Neural cell (in vitro differentiated cells): ENCODE results near the gene PPP1R12C. TPM values are rescaled to one million over a fixed set of nuclear protein-coding genes. Genes with fewer than 3 reads are reported as not detected.

Experiments used
- H2AFZ ChIP-seq: fragments of 200-600, 300-800 bp; sonication (generic), shearing (Covaris generic); 2 replicates; pipeline ENCODE4 v1.6.0; 2014; ENCODE audit warnings: low read depth, mild to moderate bottlenecking, antibody characterized with exemption, low read length, moderate library complexity
- H3F3A ChIP-seq: fragments of 200-600 bp; shearing (Covaris generic); 2 replicates; pipeline ENCODE4 v1.6.1; 2016; ENCODE audit warnings: mild to moderate bottlenecking, moderate library complexity, mixed read lengths, antibody characterized with exemption, low read length; ENCODE audit not compliant: insufficient read depth, poor library complexity, severe bottlenecking
- H3K27ac ChIP-seq: fragments of 200-600, 300-800 bp; sonication (generic), shearing (Covaris generic); 2 replicates; pipeline ENCODE4 v1.5.1; 2014; ENCODE audit warnings: mild to moderate bottlenecking, low read length, moderate library complexity
- H3K27me3 ChIP-seq: fragments of 300-800, 200-600 bp; sonication (generic), shearing (Covaris generic); 2 replicates; pipeline ENCODE4 v1.6.0; 2014; ENCODE audit warnings: mild to moderate bottlenecking, low read depth, low read length, moderate library complexity; ENCODE audit not compliant: insufficient read depth
- H3K36me3 ChIP-seq: fragments of 300-800, 200-600 bp; sonication (generic), shearing (Covaris generic); 2 replicates; pipeline ENCODE4 v1.5.1; 2014; ENCODE audit warnings: mild to moderate bottlenecking, antibody characterized with exemption, low read length, moderate library complexity; ENCODE audit not compliant: insufficient read depth
- H3K4me2 ChIP-seq: fragments of 300-800, 200-600 bp; sonication (generic), shearing (Covaris generic); 2 replicates; pipeline ENCODE4 v1.6.0; 2014; ENCODE audit warnings: mild to moderate bottlenecking, low read length
- H3K4me3 ChIP-seq: fragments of 300-800, 200-600 bp; sonication (generic), shearing (Covaris generic); 2 replicates; pipeline ENCODE4 v1.5.1; 2014; ENCODE audit warnings: mild to moderate bottlenecking, low read length, moderate library complexity
- H3K79me2 ChIP-seq: fragments of 200-600 bp; shearing (Covaris generic); replicated peaks from 2 replicates; pipeline ENCODE4 v1.6.0; 2014; ENCODE audit warnings: mild to moderate bottlenecking, low read length, moderate library complexity; ENCODE audit not compliant: insufficient read depth
- H3K9ac ChIP-seq: fragments of 300-800, 200-600 bp; sonication (generic), shearing (Covaris generic); 2 replicates; pipeline ENCODE4 v1.6.1; 2016; ENCODE audit warnings: mild to moderate bottlenecking, low read length, mixed read lengths
- H3K9me2 ChIP-seq: fragments of 200-600 bp; shearing (Covaris generic); 2 replicates; pipeline ENCODE4 v1.6.1; 2016; ENCODE audit warnings: mild to moderate bottlenecking, low read length, mixed read lengths; ENCODE audit not compliant: insufficient read depth
- H3K9me3 ChIP-seq: fragments of 200-600, 300-800 bp; sonication (generic), shearing (Covaris generic); 2 replicates; pipeline ENCODE4 v1.6.1; 2016; ENCODE audit warnings: mild to moderate bottlenecking, mixed run types, low read length, moderate library complexity, mixed read lengths
- H4K20me1 ChIP-seq: fragments of 200-600 bp; shearing (Covaris generic); 2 replicates; pipeline ENCODE4 v1.6.1; 2016; ENCODE audit warnings: mild to moderate bottlenecking, mixed run types; ENCODE audit not compliant: insufficient read depth
- CTCF ChIP-seq: fragments of 450-650 bp; IDR thresholded peaks from 2 replicates; pipeline ENCODE4 v1.5.1; 2014; ENCODE audit warnings: antibody characterized with exemption, mild to moderate bottlenecking, moderate library complexity; ENCODE audit not compliant: poor library complexity, severe bottlenecking
- EP300 ChIP-seq: fragments of 450-650 bp; conservative IDR thresholded peaks from 2 replicates; pipeline ENCODE4 v1.6.1; 2014; ENCODE audit warnings: antibody characterized with exemption, mild to moderate bottlenecking, moderate library complexity; ENCODE audit not compliant: poor library complexity, severe bottlenecking
- EZH2 ChIP-seq: fragments of 200-600, 300-800 bp; shearing (Covaris generic), sonication (generic); IDR thresholded peaks from 2 replicates; pipeline ENCODE4 v1.6.1; 2014; ENCODE audit warnings: antibody characterized with exemption, low read length, borderline replicate concordance, mild to moderate bottlenecking; ENCODE audit not compliant: insufficient read depth, poor library complexity, severe bottlenecking
- MXI1 ChIP-seq: fragments of 450-650 bp; conservative IDR thresholded peaks from 2 replicates; pipeline ENCODE4 v1.6.1; 2014; ENCODE audit warnings: antibody characterized with exemption, mild to moderate bottlenecking; ENCODE audit not compliant: poor library complexity, severe bottlenecking
- POLR2AphosphoS5 ChIP-seq: IDR thresholded peaks from 2 replicates; pipeline ENCODE4 v1.6.1; 2012
- RAD21 ChIP-seq: fragments of 450-650 bp; conservative IDR thresholded peaks from 2 replicates; pipeline ENCODE4 v1.6.1; 2014; ENCODE audit warnings: antibody characterized with exemption, mild to moderate bottlenecking, moderate library complexity
- REST ChIP-seq: IDR thresholded peaks from 2 replicates; pipeline ENCODE4 v1.6.1; 2012; ENCODE audit warnings: borderline replicate concordance
- SMC3 ChIP-seq: fragments of 450-650 bp; conservative IDR thresholded peaks from 2 replicates; pipeline ENCODE4 v1.6.1; 2014; ENCODE audit warnings: antibody characterized with exemption, mild to moderate bottlenecking, moderate library complexity; ENCODE audit not compliant: poor library complexity
- TAF1 ChIP-seq: IDR thresholded peaks from 2 replicates; pipeline ENCODE4 v1.6.1; 2012; ENCODE audit warnings: low read depth
- polyA plus RNA-seq: library from polyadenylated mRNA; depleted of rRNA; stranded (reverse); fragments of >200 nt; gene quantifications from 2 replicates; pipeline ENCODE4 v1.2.3, GENCODE V29; 2014

PPP1R12C gene
- polyA plus RNA-seq, 1 donor from 2014 or later = 109 TPM

- Histone ChIP-seq H3K79me2 (peaks cover 46% of the 10 kb centered on the region), H3F3A (no peaks in the 10 kb centered on the region), H3K4me3 (peak overlapping the region; percentile 85), H4K20me1 (peaks cover 9% of the 10 kb centered on the region), H3K4me2 (no peak overlapping the region), H3K9me2 (no peaks in the 10 kb centered on the region), H3K36me3 (no peaks in the 10 kb centered on the region), H3K9me3 (no peaks in the 10 kb centered on the region), H3K27ac (no peak overlapping the region), H3K27me3 (no peaks in the 10 kb centered on the region), H2AFZ (no peak overlapping the region), H3K9ac (no peak overlapping the region)
- TF ChIP-seq TAF1 = no peak
- no peak for TF ChIP-seq EZH2
- no peak for TF ChIP-seq EP300
- no peak for TF ChIP-seq REST
- TF ChIP-seq MXI1 = no peak
- TF ChIP-seq SMC3 = no peak
- no peak for TF ChIP-seq CTCF
- no peak for TF ChIP-seq POLR2AphosphoS5
- no peak for TF ChIP-seq RAD21
Observed at GRCh38 chr19:55114566-55115145, 2.8 kb downstream of the PPP1R12C start.

GRCh38 chr19:55113570-55114039 is 3.8 kb downstream of the PPP1R12C start:
- Histone ChIP-seq H3K79me2 (peaks cover 46% of the 10 kb centered on the region), H3F3A (no peaks in the 10 kb centered on the region), H3K9me3 (no peaks in the 10 kb centered on the region), H3K36me3 (no peaks in the 10 kb centered on the region), H3K9me2 (no peaks in the 10 kb centered on the region), H3K4me3 (peak overlapping the region; percentile 17), H3K9ac (no peak overlapping the region), H4K20me1 (peaks cover 9% of the 10 kb centered on the region), H2AFZ (no peak overlapping the region), H3K27ac (no peak overlapping the region), H3K27me3 (no peaks in the 10 kb centered on the region), H3K4me2 (no peak overlapping the region)
- TF ChIP-seq TAF1 (no peak), RAD21 (no peak), POLR2AphosphoS5 (no peak), SMC3 (no peak), REST (no peak)
